AG04449 (cell line): ENCODE measurements around the gene POLE4.

ENCODE experiments used
- CTCF ChIA-PET: fragments of 350-600 bp; formaldehyde crosslinking; extraction: SDS; loops from one replicate; lab custom pipeline; 2021; ENCODE audit warnings: antibody characterized with exemption; lab: Yijun Ruan, JAX
- POLR2A ChIA-PET: fragments of 400-600, 350-600 bp; formaldehyde crosslinking; extraction: SDS; loops from one replicate; lab custom pipeline; 2020; ENCODE audit warnings: antibody characterized with exemption, inconsistent platforms; lab: Yijun Ruan, JAX
- DNase-seq: peaks from one replicate; pipeline ENCODE4 v3.0.0-alpha.2; 2010; ENCODE audit warnings: low read depth, low spot score
- H3K4me3 ChIP-seq: 2 replicates; pipeline ENCODE4 v1.5.1; 2011; ENCODE audit warnings: low read depth, mild to moderate bottlenecking, control low read depth, low read length
- CTCF ChIP-seq: IDR thresholded peaks from one replicate; pipeline ENCODE4 v1.5.1; 2011; ENCODE audit warnings: mild to moderate bottlenecking, moderate library complexity, low read length, control low read depth, inconsistent platforms; ENCODE audit not compliant: insufficient read depth; ENCODE audit errors: missing control alignments

Gene POLE4

DNA sequence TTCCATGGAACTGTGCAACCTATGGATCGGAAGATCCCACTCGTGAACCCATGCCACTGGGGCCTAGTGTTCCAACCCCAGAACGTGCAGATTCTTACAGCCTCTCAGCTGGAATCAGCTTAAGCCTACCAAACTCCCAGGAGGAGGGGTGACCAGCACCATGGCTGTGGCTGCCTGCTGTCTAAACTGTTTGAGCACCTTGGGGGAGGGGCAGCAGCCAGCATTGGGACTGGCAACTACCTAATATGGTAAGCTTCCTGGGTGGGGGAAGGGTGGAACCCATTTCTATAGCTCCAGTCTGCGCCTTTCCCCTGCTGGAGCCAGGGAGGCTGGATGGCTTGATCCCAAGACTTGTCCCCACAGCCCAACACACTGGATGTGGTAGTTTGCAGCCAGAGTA lies 10.7 kb upstream of the POLE4 start:
- ChIA-PET POLR2A (no interaction called here), CTCF (no interaction called here)
- DNase-seq, result no peak

GRCh38 chr2:74948779-74949178 lies 9.7 kb upstream of the POLE4 start:
- POLR2A ChIA-PET, result no interaction called here
- no peak for DNase-seq
- TF ChIP-seq CTCF, result no peak
- CTCF ChIA-PET, result no interaction called here
- H3K4me3 ChIP-seq, result no peak overlapping the region

More for the DNA sequence above, 10.7 kb upstream of the POLE4 start:
- H3K4me3 ChIP-seq, result no peak overlapping the region
- TF ChIP-seq CTCF, result no peak

DNA sequence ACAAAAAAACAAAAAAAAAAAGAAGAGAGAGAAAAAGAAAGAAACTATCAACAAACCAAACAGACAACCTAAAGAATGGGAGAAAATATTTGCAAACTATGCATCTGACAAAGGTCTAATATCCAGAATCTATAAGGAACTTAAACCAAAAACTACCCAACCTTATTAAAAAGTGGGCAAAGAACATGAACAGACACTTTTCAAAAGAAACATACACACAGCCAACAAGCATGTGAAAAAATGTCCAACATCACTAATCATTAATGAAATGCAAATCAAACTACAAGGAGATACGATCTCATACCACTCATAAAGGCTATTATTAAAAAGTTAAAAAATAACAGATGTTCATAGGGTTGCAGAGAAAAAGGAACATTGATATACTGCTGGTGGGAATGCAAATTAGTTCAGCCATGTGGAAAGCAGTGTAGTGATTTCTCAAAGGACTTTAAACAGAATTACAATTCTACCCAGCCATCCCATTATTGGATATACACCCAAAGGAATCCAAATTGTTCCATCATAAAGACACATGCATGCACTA lies 7.2 kb upstream of the POLE4 start:
- ChIA-PET CTCF (interaction anchor here (2.9 kb wide), 1 partner anchor 16 kb away, joined by 10 read pairs; no protein-coding TSS in a partner anchor), POLR2A (no interaction called here)
- H3K4me3 ChIP-seq, result no peak overlapping the region
- TF ChIP-seq CTCF, result no peak
- DNase-seq, result no peak

- H3K4me3 ChIP-seq, result no peak overlapping the region
- POLR2A ChIA-PET, result no interaction called here
- DNase-seq, result no peak
- CTCF ChIA-PET, result interaction anchor here (2.9 kb wide), 1 partner anchor 17 kb away, joined by 10 read pairs; no protein-coding TSS in a partner anchor
- no peak for TF ChIP-seq CTCF
Measured at GRCh38 chr2:74952575-74952974, 5.9 kb upstream of the POLE4 start.

GRCh38 chr2:74953796-74954499 lies 4.5 kb upstream of the POLE4 start:
- DNase-seq, result no peak
- ChIA-PET CTCF (interaction anchor here (1.0 to 2.9 kb wide), 4 partner anchors 18 to 35 kb away, joined by 3 to 10 read pairs (median 4); no protein-coding TSS in a partner anchor), POLR2A (no interaction called here)
- no peak for TF ChIP-seq CTCF
- H3K4me3 ChIP-seq, result no peak overlapping the region

GRCh38 chr2:74954500-74954874 lies 4.0 kb upstream of the POLE4 start:
- no peak for TF ChIP-seq CTCF
- no peak for DNase-seq
- H3K4me3 ChIP-seq, result no peak overlapping the region
- ChIA-PET POLR2A (no interaction called here), CTCF (interaction anchor here (1.0 kb wide), 1 partner anchor 29 kb away, joined by 3 read pairs; no protein-coding TSS in a partner anchor)
